Peyer's patch (tissue), 4 donors: ENCODE results near the gene NKAIN2. TPM values are rescaled to one million over a fixed set of nuclear protein-coding genes. Genes with fewer than 3 reads are reported as not detected.

ENCODE experiments used
- DNase-seq, 3 donors: peaks; one replicate each; pipeline ENCODE4 v3.0.0-alpha.2; 2017 to 2019
- H3K27ac ChIP-seq, 4 donors: fragments of 200-600 bp; sonication (generic); one replicate each; pipeline ENCODE4 v1.5.1; 2016 to 2019
- H3K27me3 ChIP-seq, 2 donors: fragments of 200-600 bp; sonication (generic); one replicate each; pipeline ENCODE4 v1.5.1; 2019
- H3K36me3 ChIP-seq, 3 donors: fragments of 200-600 bp; sonication (generic); one replicate each; pipeline ENCODE4 v1.5.1; 2016 to 2019
- H3K4me1 ChIP-seq, 4 donors: fragments of 200-600 bp; sonication (generic); one replicate each; pipeline ENCODE4 v1.5.1; 2016 to 2019
- H3K4me3 ChIP-seq, 4 donors: fragments of 200-600 bp; sonication (generic); 1 replicate in 3 of 4; 2 replicates in 1 of 4; pipeline ENCODE4 v1.5.1; 2016 to 2019; ENCODE audit warnings: mild to moderate bottlenecking in 1 of 4
- H3K9me3 ChIP-seq, 4 donors: fragments of 200-600 bp; sonication (generic); one replicate each; pipeline ENCODE4 v1.5.1; 2016 to 2019; ENCODE audit warnings: mild to moderate bottlenecking in 1 of 4
- POLR2A ChIP-seq, 2 donors: fragments of 450-650 bp; IDR thresholded peaks; one replicate each; pipeline ENCODE4 v1.5.1; 2017; ENCODE audit warnings: antibody characterized with exemption in 2 of 2, mild to moderate bottlenecking in 2 of 2, moderate library complexity in 2 of 2
- total RNA-seq, 4 donors: library from RNA; depleted of rRNA; stranded (reverse); fragments of >200 nt; gene quantifications; one replicate each; pipeline ENCODE4 v1.1.0, GENCODE V29; 2016
- TF ChIP-seq, protein P1 (sequence below), 6 experiments: fragments of 450-650 bp in 4 of 6; fragments of 200-600 bp in 2 of 6; sonication (generic) in 1 of 6; IDR thresholded peaks; one replicate each; pipeline ENCODE4 v1.5.1; 2017 to 2019; ENCODE audit warnings: antibody characterized with exemption in 6 of 6, mild to moderate bottlenecking in 3 of 6, moderate library complexity in 1 of 6

The NKAIN2 gene
- total RNA-seq, 4 donors from 2014 or later, result not detected

DNA sequence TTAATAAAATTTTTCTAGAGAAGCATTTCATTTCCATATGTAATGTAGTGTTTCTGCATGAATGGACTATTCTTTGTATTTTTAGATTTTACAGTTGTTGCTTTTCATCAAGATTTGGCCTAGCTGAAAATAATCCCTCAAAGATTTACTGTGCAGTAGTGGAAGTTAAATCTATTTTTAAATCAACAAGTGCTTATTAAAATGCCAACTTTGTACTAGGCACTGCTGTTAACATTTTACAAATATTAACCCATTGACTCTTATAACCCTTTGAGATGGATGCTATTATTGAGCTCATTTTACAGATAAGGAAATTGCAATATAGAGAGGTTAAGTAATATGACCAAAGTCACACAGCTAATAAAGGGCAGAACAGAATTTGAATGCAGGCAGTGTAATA, 274.5 kb downstream of the NKAIN2 start:
- H3K9me3 ChIP-seq, result no peaks in the 10 kb centered on the region
- TF ChIP-seq POLR2A (IDR thresholded peaks at IDR 0.05), result no peak
- TF ChIP-seq, protein P1, sequence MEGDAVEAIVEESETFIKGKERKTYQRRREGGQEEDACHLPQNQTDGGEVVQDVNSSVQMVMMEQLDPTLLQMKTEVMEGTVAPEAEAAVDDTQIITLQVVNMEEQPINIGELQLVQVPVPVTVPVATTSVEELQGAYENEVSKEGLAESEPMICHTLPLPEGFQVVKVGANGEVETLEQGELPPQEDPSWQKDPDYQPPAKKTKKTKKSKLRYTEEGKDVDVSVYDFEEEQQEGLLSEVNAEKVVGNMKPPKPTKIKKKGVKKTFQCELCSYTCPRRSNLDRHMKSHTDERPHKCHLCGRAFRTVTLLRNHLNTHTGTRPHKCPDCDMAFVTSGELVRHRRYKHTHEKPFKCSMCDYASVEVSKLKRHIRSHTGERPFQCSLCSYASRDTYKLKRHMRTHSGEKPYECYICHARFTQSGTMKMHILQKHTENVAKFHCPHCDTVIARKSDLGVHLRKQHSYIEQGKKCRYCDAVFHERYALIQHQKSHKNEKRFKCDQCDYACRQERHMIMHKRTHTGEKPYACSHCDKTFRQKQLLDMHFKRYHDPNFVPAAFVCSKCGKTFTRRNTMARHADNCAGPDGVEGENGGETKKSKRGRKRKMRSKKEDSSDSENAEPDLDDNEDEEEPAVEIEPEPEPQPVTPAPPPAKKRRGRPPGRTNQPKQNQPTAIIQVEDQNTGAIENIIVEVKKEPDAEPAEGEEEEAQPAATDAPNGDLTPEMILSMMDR (IDR thresholded peaks at IDR 0.05), result no peak
- peaks cover 0 to 3% of the 10 kb centered on the region in 2 donors for H3K27me3 ChIP-seq
- DNase-seq, result no peak
- no peak overlapping the region for H3K4me3 ChIP-seq
- no peak overlapping the region for H3K27ac ChIP-seq
- H3K4me1 ChIP-seq, result no peaks in the 10 kb centered on the region
- no peaks in the 10 kb centered on the region for H3K36me3 ChIP-seq

DNA sequence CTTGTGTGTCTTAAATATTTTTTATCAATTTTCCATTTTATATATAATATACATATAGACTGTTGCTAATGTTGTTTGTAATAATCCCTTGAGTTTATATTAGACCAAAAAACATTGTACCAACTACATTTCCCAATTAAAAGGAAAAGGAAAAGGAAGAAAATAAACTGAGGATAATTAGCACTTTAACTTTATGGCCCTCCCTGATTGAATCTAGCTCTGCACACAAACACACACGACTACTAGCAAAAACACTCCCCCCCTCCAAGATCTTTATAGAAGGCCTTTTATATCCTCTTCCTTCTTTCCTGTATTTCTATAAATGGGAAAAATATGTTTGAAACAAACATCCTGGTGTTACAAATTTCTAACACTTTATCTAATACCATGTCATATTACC, 276.8 kb downstream of the NKAIN2 start:
- no peak overlapping the region for H3K4me3 ChIP-seq
- TF ChIP-seq POLR2A (IDR thresholded peaks at IDR 0.05), result no peak
- TF ChIP-seq, protein P1 (IDR thresholded peaks at IDR 0.05), result no peak
- DNase-seq, result no peak
- peaks cover 0 to 3% of the 10 kb centered on the region in 2 donors for H3K27me3 ChIP-seq
- no peaks in the 10 kb centered on the region for H3K4me1 ChIP-seq
- H3K27ac ChIP-seq, result no peak overlapping the region
- no peaks in the 10 kb centered on the region for H3K36me3 ChIP-seq
- H3K9me3 ChIP-seq, result no peaks in the 10 kb centered on the region

DNA sequence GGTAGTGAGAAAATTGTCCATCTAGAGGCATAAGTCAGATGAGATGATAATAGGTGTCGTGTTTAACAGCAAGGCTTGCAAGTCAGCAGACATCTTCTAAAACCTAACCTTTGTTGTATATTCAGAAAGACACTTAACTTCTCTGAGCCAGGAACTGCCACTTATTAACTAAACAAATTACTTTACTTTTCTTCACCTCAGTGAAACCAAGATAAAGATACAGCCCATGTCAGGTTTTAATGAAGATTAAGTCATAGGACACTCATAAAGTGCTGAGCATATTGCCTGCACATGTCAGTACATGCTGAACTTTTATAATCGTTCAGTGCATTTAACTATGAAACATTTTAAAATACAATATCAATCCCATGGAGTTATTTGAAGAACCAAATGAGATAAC, 286.8 kb downstream of the NKAIN2 start:
- Histone ChIP-seq H3K27me3 (no peaks in the 10 kb centered on the region), H3K36me3 (no peaks in the 10 kb centered on the region), H3K27ac (no peak overlapping the region), H3K4me1 (no peaks in the 10 kb centered on the region), H3K4me3 (no peak overlapping the region), H3K9me3 (no peaks in the 10 kb centered on the region)
- TF ChIP-seq, protein P1 (IDR thresholded peaks at IDR 0.05), result no peak
- no peak for TF ChIP-seq POLR2A (IDR thresholded peaks at IDR 0.05)
- DNase-seq, result no peak

DNA sequence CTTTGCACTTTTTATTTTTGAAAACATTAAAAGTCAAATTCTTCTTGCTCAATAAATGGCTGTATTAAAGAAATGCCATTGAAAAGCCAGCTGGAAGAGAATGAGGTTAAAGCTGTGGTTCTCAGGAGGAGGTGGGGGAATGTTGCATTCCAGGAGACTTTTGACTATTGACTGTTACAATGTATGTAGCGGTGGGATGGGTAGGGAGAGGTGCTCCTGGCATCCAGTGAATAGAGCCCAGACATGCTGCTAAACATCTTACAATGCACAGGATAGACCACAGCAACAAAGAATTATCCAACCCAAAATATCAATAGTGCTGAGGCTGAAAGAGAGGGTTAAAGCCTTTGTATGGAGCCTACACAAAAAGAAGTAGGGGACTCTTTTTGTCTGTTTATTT, 295.9 kb downstream of the NKAIN2 start:
- DNase-seq, result no peak
- no peaks in the 10 kb centered on the region for H3K27me3 ChIP-seq
- H3K36me3 ChIP-seq, result no peaks in the 10 kb centered on the region
- no peak overlapping the region for H3K4me3 ChIP-seq
- TF ChIP-seq, protein P1 (IDR thresholded peaks at IDR 0.05), result no peak
- TF ChIP-seq POLR2A (IDR thresholded peaks at IDR 0.05), result no peak
- H3K27ac ChIP-seq, result no peak overlapping the region
- H3K4me1 ChIP-seq, result no peaks in the 10 kb centered on the region
- no peaks in the 10 kb centered on the region for H3K9me3 ChIP-seq

DNA sequence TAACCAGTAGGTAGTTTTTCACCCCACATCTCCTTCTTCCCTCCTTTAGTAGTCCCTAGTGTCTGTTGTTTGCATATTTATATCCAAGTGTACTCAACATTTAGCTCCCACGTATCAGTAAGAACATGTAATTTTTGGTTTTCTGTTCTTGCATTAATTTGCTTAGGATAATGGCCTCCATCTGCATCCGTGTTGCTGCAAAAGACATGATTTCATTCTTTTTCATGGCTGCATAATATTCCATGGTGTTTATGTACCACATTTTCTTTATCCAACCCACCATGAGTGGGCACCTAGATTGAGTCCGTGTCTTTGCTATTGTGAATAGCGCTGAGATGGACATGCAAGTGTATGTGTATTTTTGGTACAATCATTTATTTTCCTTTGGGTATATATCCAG, 306.8 kb downstream of the NKAIN2 start:
- TF ChIP-seq, protein P1 (IDR thresholded peaks at IDR 0.05), result no peak
- TF ChIP-seq POLR2A (IDR thresholded peaks at IDR 0.05), result no peak
- no peaks in the 10 kb centered on the region for H3K27me3 ChIP-seq
- no peak overlapping the region for H3K4me3 ChIP-seq
- DNase-seq, result no peak
- no peaks in the 10 kb centered on the region for H3K9me3 ChIP-seq
- no peak overlapping the region for H3K27ac ChIP-seq
- no peaks in the 10 kb centered on the region for H3K4me1 ChIP-seq
- H3K36me3 ChIP-seq, result no peaks in the 10 kb centered on the region

DNA sequence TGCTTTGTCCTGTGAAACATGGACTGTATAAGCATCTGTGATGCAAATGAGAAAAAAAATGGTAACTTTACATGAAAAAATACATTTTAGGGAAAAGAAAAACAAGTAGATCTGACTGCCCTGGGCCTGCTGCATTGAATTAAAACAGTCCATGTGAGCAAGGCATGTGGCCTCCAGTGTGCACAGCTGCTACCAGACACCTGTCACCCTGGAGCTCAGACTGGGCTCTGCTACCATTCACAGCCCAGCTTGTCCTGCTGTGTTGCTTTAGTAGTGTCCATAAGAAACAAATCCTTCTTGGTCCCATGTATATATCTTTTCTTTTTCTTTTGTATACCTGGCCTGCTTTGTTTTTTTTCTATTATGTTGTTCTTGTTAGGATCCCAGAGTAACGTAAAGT, 315.9 kb downstream of the NKAIN2 start:
- no peak for TF ChIP-seq POLR2A (IDR thresholded peaks at IDR 0.05)
- TF ChIP-seq, protein P1 (IDR thresholded peaks at IDR 0.05), result no peak
- no peaks in the 10 kb centered on the region for H3K27me3 ChIP-seq

More for the DNA sequence above, 315.9 kb downstream of the NKAIN2 start:
- H3K4me1 ChIP-seq, result no peaks in the 10 kb centered on the region
- no peak overlapping the region for H3K27ac ChIP-seq
- no peak for DNase-seq
- no peak overlapping the region for H3K4me3 ChIP-seq
- no peaks in the 10 kb centered on the region for H3K36me3 ChIP-seq
- H3K9me3 ChIP-seq, result no peaks in the 10 kb centered on the region
